HG02610 (cell line): ENCODE data around the gene ABL1.

Experiments
- ATAC-seq: cut with Tn5 transposase; IDR thresholded peaks from one replicate; pipeline ENCODE4 v1.9.1; 2021; ENCODE audit warnings: mild to moderate bottlenecking, moderate library complexity; ENCODE audit not compliant: unreplicated experiment

Gene ABL1

DNA sequence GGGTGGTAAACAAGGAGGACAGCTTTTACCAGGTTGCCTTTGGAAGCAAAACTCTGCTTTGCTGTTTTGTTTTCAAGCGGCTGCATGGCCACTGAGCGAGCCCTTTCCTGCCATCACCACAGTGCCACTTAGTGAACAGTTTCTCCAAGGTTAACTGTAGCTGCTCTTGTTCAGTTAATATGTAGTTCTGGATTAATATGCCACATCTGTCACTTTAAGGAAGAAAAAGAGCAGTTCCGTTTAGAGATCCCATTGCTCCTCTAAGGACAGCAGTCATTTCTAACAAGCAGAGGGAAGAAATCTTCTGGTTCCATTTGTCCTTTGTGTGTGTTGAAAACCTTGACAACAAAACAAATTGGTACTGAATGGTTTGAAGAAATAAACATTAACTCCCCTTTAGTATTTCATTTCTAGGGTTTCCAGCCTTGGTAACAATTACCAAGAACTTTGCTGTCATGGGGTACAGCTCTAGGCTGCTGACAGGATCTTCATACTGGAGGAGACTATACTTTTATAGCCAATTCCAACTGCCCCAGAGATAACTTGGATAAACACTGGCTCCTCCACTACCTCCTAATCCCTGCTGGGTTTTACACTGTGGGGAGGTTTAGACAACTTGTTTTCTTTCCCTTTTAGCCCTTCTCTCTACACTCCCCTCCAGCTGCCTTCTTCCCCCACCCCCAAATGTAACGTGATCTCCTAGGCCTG is 10.3 kb upstream of the ABL1 start:
- no peak for ATAC-seq

DNA sequence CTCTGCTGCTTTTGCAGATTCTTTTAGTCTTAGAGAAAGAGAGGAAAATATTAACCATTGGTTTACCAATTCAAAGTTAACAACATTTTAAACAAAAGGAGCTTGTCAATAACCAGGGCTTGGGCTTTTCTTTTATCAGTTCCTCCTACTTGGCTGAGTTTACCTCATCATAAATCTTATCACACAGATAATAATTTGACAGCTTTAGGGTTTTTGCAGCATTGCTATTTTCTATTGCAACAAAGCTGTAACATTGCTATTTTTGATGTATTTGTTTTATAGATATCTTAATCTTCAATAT is 9.8 kb upstream of the ABL1 start:
- ATAC-seq, result no peak

DNA sequence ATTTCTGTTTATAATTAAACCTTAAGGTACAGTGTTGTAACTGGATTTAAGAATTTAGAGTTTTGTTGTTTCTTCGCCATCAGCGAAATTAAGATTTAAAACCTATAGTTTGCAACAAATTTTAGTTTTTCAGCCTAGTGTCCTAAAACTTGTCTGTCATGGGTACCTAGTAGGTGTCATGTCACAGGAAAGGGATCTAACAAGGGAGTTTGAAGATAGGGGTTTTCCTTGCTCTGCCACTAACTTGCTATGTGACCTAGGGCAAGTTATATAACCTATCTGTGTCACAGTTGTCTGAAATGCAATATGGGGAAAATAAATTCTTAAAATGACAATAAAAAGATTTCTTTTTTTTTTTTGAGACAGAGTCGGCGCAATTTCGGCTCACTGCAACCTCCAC is 9.2 kb upstream of the ABL1 start:
- ATAC-seq, result no peak

DNA sequence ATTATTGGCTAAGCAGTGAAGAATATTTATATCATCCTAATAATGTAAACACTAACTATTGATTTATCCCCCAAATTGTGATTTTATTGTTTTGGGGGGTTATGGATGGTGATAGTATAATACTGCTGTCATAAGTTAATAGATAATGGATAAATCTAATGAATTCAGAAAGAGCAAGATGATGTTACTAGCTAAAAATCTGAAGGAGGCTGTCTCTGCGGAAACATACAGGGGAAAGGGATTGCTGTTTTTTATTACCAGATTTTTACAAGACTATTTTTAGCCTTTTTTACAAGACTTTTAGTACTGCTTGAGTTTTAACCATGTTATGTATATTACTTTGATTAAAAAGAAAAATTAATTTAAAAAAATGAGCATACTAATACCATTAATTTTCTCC is 5.3 kb upstream of the ABL1 start:
- no peak for ATAC-seq

DNA sequence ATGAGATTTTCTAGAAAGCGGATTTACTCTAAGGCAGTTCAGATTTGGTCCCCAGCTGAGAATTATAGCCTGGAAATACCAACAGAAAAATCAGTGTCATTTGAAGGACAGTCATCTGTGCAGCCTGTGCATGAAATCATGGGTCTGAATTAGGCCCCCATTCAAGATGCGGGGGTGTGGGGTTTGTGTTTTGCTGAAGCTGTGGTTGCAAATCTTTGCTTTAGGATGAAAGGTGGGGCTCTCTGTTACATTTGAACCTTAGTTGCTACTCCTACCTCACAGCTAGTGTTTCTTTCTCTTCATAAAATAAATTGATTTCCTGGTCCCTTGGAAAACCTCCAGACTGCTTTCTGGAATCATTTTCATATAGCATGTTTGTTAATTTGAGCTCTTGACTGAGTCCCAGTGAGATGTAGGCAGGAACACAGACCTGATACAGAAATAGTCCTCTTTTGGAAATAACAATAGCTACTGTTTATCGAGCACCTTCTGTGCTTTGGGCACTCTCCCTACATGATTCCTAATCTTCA is 4.8 kb upstream of the ABL1 start:
- ATAC-seq, result no peak

DNA sequence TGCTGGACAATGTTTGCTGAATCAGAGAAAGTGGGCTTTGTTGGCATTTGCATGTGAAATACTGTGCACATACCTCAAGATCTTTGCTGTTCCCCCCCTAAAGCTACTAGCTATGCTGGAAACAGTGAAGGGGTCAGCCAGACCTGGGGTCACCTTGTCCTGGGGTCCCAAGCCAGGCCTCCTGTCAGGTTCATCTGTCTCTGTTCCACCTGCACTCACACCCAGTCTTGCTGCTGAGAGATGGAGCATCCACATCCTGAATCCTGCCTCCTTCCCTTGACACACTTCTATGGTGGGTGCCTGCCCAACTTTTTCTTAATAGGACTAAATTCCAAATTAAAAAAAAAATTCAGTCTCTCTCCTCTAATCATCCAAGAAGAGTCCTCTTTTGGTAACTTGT is 4.0 kb upstream of the ABL1 start:
- no peak for ATAC-seq

DNA sequence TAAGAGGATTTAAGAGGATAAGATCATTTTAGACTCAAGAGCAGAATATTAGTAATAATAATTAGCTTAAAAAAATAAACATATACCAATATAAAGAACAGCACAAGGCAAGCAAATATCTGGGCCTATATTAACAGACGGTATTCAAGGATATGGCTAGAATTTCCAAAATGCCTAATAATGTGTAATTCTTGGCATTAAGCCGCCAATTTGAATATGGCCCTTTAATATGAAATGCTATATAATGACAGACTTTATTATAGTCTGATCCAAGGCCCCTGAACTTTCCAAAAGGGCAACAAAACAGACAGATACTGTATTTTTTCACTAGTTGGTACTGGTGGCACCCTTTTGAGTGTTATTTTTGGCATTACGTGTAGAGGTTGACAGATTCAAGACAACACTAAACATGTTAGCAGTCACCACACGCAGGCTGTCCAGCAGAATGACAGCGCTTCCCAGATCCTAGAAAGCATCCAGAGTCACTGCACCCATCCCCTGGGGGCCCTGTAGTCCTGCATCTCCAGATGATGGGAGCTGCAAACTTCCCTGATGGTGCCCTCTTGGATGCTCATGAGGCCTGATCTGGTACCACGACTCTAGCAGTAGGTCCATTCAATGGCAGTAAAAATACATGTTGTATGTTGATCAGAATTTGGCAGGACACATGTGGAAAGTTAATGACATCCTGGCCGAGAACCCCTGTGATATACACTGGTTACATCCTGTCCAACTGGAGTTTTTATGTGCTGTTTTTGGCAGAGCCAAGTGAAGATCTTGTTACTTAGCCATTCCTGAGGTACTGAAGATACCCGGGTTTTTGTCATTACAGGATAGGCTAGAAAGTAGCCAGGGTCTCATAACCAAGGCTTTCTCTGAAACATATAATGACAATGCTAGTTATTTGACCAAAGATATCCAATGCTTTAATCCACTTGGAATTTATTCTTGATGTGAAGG is 1.7 kb upstream of the ABL1 start:
- no peak for ATAC-seq

DNA sequence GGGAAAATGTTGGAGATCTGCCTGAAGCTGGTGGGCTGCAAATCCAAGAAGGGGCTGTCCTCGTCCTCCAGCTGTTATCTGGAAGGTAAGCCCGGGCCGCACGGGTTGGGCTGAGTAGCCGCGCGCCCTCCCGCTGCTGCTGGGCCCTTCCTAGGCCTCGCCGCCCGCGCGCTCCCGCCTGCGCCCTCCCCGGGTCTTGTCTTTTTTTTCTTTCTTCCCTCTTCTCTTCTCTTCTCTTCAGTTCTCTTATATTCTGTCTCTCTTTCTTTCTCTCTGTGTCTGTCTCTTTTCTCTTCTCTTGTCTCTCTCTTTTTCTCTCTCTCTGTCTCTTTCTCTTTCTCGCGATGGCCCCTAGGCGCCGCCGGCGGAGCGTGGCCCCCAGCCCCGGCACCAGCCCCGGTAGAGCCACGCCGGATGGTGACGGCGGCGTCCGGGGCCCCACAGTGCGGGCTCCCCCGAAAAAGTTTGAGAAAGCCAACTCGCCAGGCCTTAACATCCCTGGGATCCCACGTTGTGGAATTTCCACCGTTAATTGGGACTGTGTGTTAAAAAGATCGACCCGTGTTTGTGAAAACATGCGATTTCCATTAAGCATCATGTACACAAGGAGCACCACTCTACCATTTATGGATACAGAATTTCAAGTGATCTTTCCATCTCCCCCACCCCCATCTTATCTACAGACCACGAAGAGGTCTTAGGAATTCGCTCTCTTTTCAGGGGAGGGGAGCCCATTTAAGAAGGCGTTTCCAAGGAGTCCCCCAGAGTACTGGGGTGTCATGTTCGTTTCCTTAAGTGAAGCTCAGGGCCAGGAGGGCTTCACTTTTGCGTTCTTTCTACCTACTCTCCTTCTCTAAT is 616 bp downstream of the ABL1 start:
- peak; percentile 17 for ATAC-seq

DNA sequence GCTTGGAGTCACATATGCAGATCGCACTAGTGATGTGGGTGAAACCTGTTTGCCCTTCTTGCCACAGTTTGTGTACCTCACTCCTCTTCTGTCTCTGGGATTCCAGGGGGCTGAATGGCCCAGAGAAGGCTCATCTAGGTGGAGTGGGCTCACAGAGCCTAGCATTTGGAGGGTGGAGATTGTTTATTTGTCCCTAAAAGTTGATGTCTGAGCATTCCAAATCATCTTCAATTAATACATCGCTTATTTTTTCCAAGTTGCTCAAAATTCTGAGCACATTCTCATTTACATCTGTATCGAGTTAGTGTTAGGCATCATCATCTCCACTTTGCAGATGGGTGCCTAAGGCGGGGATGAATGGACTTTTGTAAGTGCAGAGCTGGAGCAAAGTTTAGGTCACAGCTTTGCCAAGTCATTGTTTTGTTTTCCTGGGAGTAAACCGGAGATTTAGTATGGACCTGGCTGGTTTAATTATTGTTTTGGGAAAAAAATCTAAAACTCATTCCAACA is 2.0 kb downstream of the ABL1 start:
- ATAC-seq, result no peak

DNA sequence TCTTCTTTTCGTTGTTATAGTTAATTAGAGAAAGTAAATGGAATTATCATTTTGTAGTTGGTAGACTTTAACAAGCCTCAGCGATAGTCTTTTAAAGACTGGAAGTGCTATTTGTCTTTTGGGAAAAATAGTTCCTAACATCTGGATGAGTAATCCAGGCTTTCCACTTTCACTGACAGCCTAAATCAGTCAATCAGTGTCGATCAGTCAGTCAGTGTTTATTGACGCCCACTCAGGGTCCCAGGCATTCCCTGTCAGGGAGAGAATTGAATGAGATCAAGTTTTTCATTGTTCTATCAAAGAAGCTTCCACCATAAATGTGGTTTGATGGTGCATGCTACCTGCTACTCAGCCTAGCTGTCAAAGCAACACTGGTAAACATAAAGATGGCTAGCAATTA is 2.6 kb downstream of the ABL1 start:
- no peak for ATAC-seq

DNA sequence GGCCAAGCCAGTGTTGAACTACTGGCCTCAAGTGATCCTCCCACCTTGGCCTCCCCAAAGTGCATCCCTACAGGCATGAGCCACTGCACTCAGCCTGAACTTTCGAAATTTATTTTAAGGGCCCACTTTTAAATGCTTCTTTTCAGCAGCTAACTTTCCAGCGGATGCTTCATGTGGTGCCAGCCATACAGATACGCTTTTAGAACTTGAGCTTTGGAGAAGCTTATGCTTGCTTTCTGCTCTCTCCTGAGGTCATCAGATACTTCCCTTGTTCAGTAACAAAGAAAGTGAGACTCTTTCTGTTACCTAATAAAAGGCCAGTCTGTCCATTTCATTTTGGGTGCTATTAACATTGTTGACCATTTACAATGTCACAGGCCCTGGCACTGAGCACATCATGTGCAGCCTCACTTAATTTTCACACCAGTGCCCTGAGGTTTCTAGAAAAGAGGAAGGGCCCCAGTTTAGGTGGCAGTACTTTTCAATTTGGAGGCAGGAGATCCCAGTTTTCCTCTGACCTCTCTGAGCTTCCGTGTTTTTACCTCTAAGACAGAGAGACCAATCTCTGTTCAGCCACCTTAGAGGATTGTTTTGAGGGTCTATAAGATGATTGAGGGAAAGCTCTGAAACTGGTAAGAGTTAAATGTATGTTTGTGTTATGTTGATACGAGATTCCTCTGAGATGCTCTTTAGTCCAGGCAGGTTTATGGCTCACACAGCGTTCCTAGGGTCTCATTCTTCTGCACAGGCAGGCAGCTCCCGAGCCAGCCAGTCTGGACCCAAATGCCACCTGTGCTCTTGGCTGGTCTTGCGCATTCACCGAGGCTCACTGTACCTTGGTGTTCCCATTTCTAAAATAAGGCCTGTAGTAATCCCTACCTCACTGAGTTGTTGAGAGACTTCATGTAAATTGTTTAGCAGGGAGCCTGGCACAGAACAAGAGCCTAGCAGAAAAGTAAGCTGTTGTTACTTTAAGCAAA is 4.4 kb downstream of the ABL1 start:
- ATAC-seq, result no peak

DNA sequence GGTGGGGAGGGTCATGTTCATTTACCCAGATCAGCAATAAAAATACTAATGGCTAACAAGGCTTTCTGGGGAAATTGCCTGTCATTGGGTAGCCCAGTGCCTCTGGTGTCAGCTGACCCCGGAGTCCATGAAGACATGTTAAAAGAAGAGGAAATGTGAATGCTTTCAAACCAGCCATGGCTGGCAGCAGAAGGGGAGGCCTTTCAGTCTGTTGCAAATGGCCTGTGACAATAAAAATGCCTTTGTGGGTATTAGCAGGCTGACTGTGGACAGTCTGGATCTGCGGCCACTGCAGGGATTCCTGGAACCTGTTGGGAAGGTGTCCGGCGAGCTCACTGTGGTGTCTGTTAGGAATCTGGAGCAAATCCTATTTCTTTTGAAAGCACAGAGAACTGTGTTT is 7.5 kb downstream of the ABL1 start:
- ATAC-seq, result no peak

DNA sequence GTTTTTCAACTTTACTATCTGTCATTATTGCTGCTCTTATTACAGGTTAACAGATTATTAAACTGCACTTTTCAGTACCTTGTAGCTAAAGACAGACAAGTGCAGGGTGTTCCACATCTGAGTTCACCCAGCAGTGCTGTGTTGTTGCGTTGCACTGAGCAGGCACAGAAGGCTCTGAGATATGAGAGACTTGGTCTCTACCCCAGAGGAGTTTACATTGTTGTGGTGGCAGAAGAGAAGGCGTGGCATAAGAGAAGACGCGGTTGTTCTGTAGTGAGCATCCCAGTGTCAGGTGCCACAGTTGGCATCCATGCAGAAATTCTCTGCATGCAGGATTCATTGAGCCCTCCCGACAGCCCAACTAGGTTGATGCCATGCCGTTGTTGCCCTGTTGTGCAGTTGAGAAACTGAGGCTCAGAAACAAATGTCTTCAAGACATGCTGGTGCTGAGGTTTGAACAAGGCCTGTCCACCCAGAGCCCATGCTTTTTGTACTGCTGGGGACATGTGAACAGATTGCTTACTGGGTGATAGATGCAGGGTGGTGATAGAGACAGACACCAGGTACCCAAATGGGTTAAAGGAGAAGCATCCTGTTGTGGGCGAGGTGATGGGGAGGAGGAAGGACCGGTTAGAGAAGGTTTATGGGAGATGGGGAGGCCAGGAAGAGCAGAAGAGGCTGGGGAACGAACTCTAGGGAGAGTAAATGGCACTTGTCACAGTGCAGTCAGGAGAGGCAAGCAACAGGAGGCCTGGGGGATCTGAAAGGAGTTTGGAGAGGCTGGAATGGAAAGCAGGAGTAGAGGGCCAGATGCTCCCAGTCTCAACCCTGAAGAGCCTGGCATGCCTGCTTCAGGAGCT is 8.2 kb downstream of the ABL1 start:
- no peak for ATAC-seq

DNA sequence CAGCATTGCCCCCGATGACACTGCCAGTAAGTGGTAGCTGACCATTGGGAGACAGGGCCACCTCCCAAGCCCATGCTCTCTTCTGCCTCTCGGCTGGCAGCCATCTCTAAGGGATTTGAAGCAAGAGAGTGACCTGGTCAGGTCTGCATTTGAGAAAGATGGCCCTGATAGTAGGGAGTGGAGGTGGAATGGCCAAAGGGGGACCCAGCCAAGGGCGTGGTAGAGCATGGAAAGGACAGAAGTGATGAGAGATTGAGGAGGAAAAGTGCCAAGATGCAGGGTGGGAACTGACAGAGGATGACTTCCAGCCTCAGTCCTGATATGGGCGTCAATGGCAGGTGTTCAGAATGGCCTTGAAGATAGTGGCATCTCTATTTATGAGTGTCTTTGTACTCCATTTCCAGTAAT is 9.0 kb downstream of the ABL1 start:
- ATAC-seq, result no peak

DNA sequence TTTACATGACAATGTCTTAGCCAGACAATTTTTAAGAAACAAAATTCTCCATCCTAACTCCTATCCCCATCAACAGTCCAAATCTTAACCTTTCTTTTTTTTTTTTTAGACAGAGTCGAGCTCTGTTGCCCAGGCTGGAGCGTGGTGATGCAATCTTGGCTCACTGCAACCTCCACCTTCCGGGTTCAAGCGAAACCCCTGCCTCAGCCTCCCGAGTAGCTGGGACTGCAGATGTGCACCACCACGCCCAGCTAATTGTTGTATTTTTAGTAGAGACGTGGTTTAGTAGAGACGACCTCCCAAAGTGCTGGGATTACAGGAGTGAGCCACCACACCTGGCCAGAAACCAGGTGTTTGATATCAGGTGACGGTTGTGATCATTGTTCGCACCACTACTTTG is 10.2 kb downstream of the ABL1 start:
- ATAC-seq, result no peak

DNA sequence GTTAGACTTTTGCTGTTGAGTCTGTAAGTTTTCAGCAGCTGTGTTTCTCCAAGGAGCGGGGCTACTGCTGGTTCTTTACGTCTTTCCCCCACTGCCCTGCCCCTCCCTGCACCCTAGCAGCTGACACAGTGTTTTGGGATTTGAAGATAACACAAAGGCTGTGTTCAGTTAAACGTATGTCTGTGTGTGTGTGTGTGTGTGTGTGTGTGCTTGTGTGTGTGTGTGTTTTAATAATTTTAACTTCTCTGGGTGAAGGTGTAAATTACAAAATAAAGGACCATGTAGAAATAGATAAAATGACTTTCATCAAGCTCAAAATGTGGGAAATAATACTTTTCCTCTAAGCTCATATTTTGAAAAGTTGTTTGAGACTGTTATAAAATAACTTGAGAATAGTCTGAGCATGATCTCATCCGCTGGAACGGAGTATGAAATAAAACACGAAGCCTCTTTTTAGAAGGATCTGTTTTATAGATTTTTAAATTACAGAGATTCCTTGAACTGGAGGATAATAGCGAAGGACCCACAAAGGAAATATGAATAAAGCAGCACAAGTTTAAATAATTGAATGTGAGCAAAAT is 10.9 kb downstream of the ABL1 start:
- no peak for ATAC-seq

DNA sequence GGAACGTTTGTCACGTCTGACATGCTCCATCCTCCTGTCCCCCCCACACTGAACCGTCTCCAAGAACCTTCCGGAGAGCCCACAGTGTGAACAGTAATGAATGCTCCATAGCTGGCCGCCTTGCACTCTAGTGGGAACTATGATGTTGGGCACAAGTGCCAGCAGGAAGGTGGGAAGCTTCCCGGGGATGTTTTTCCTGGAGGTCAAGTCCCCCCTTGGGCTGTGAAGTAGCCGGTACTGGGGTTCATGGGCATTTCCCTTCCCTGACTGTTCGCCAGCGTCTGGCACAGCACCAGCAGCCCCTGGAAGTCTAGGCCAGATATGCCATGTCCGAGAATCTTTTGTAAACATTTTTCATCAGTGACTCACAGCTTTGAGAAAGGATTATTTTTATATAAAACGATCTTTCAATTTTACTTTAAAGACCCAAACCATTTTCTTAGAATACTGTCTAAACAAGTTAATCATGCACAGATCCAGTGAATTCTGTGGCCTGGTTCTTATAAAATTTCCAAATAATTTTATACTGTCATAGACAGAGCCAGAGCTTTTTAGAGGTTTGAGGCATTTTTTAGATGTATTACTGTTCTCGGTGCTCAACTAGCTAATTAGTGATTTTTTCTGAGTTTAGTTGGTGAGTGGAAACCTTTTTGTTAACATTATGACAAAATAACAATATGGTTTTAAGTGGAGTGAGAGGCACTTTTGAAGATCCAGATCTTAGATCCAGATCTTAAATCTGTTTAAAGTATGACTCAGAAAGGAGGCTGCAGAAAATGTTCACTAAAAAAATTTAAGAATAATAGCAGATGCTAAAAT is 11.6 kb downstream of the ABL1 start:
- ATAC-seq, result no peak
